Liver (tissue), 9 donors: Measurements from ENCODE around the gene PDGFC. TPM values are rescaled to one million over a fixed set of nuclear protein-coding genes. Genes with fewer than 3 reads are reported as not detected.

Experiments used
- DNase-seq: peaks from one replicate; pipeline ENCODE4 v3.0.0-alpha.2; 2017; ENCODE audit warnings: low spot score
- H3K27ac ChIP-seq, 2 donors: one replicate each; pipeline ENCODE4 v1.7.0; 2013; ENCODE audit warnings: inconsistent platforms in 2 of 2, low read length in 2 of 2, control low read depth in 1 of 2, low read depth in 1 of 2, mild to moderate bottlenecking in 1 of 2
- H3K27me3 ChIP-seq, 4 donors: one replicate each; pipeline versions ENCODE4 v1.6.1 to v1.7.0; 2013; ENCODE audit warnings: low read length in 3 of 4, inconsistent platforms in 1 of 4, mild to moderate bottlenecking in 1 of 4, moderate library complexity in 1 of 4; ENCODE audit not compliant: control insufficient read depth in 4 of 4, insufficient read depth in 4 of 4
- H3K36me3 ChIP-seq, 4 donors: one replicate each; pipeline versions ENCODE4 v1.6.1 to v1.7.0; 2013; ENCODE audit warnings: low read length in 3 of 4, mild to moderate bottlenecking in 3 of 4, low read depth in 1 of 4, moderate library complexity in 1 of 4; ENCODE audit not compliant: control insufficient read depth in 4 of 4, insufficient read depth in 3 of 4
- H3K4me1 ChIP-seq, 4 donors: one replicate each; pipeline versions ENCODE4 v1.6.1 to v1.7.0; 2013; ENCODE audit warnings: low read length in 3 of 4, mild to moderate bottlenecking in 3 of 4, moderate library complexity in 1 of 4; ENCODE audit not compliant: control insufficient read depth in 4 of 4, insufficient read depth in 4 of 4
- H3K4me3 ChIP-seq, 3 donors: one replicate each; pipeline versions ENCODE4 v1.6.1 to v1.7.0; 2013; ENCODE audit warnings: low read length in 3 of 3, control low read depth in 1 of 3, low read depth in 1 of 3, mild to moderate bottlenecking in 1 of 3
- H3K9ac ChIP-seq, 2 donors: one replicate each; pipeline ENCODE4 v1.7.0; 2013; ENCODE audit warnings: low read length in 2 of 2, mild to moderate bottlenecking in 2 of 2, moderate library complexity in 2 of 2, control low read depth in 1 of 2, low read depth in 1 of 2
- H3K9me3 ChIP-seq, 4 donors: one replicate each; pipeline versions ENCODE4 v1.6.1 to v1.7.0; 2013; ENCODE audit warnings: low read length in 3 of 4; ENCODE audit not compliant: control insufficient read depth in 4 of 4
- EGR1 ChIP-seq, 2 donors: IDR thresholded peaks; 2 replicates each; pipeline ENCODE4 v1.6.1; 2016 to 2018; ENCODE audit warnings: antibody characterized with exemption in 2 of 2, low read depth in 2 of 2
- FOXA1 ChIP-seq: IDR thresholded peaks from 2 replicates; pipeline ENCODE4 v1.6.1; 2016; ENCODE audit warnings: antibody characterized with exemption
- GABPA ChIP-seq, 2 donors: IDR thresholded peaks in 1 of 2; conservative IDR thresholded peaks in 1 of 2; 2 replicates each; pipeline ENCODE4 v1.6.1; 2016; ENCODE audit warnings: antibody characterized with exemption in 2 of 2, mild to moderate bottlenecking in 1 of 2, moderate library complexity in 1 of 2
- HNF4A ChIP-seq, 2 donors: conservative IDR thresholded peaks; 2 replicates each; pipeline ENCODE4 v1.6.1; 2016; ENCODE audit warnings: antibody characterized with exemption in 2 of 2, mild to moderate bottlenecking in 2 of 2
- HNF4G ChIP-seq: IDR thresholded peaks from 2 replicates; pipeline ENCODE4 v1.6.1; 2016; ENCODE audit warnings: antibody characterized with exemption
- JUND ChIP-seq, 2 donors: IDR thresholded peaks; 2 replicates each; pipeline ENCODE4 v1.6.1; 2016; ENCODE audit warnings: antibody characterized with exemption in 2 of 2
- NR2F2 ChIP-seq: IDR thresholded peaks from 2 replicates; pipeline ENCODE4 v1.6.1; 2016; ENCODE audit warnings: antibody characterized with exemption
- RAD21 ChIP-seq, 2 donors: IDR thresholded peaks; 2 replicates each; pipeline ENCODE4 v1.6.1; 2016; ENCODE audit warnings: antibody characterized with exemption in 2 of 2, mild to moderate bottlenecking in 2 of 2
- RXRA ChIP-seq, 2 donors: IDR thresholded peaks; 2 replicates each; pipeline ENCODE4 v1.6.1; 2017 to 2018; ENCODE audit warnings: antibody characterized with exemption in 2 of 2, mild to moderate bottlenecking in 1 of 2
- SP1 ChIP-seq: IDR thresholded peaks from 2 replicates; pipeline ENCODE4 v1.6.1; 2018; ENCODE audit warnings: antibody characterized with exemption, mild to moderate bottlenecking
- TAF1 ChIP-seq: conservative IDR thresholded peaks from 2 replicates; pipeline ENCODE4 v1.6.1; 2016; ENCODE audit warnings: antibody characterized with exemption, mild to moderate bottlenecking
- YY1 ChIP-seq: IDR thresholded peaks from 2 replicates; pipeline ENCODE4 v1.6.1; 2016; ENCODE audit warnings: antibody characterized with exemption, mild to moderate bottlenecking
- WGBS: extraction: QIAGEN DNeasy Blood & Tissue Kit; methylation state at CpG from one replicate; pipeline ENCODE4 v1.1.7; 2013; 5-methylcytosine and 5-hydroxymethylcytosine counted together
- polyA plus RNA-seq, 2 donors: library from polyadenylated mRNA; stranded (reverse) in 1 of 2; unstranded in 1 of 2; fragments of 200-250 nt in 1 of 2; fragments of >200 nt in 1 of 2; fragmentation: Nextera tagmentation in 1 of 2; extraction: Ambion mirVana in 1 of 2; gene quantifications; one replicate each; pipeline versions ENCODE4 v1.2.1 to v1.2.3, GENCODE V29; 2013 to 2015
- total RNA-seq, 2 donors: library from RNA; depleted of rRNA; stranded (reverse); fragments of >200 nt; gene quantifications; one replicate each; pipeline ENCODE4 v1.2.3, GENCODE V29; 2014
- TF ChIP-seq, protein P1 (sequence below): IDR thresholded peaks from 2 replicates; pipeline ENCODE4 v1.6.1; 2016; ENCODE audit warnings: antibody characterized with exemption, mild to moderate bottlenecking
- TF ChIP-seq, protein P2 (sequence below): IDR thresholded peaks from 2 replicates; pipeline ENCODE4 v1.6.1; 2016; ENCODE audit warnings: antibody characterized with exemption
- donor health status: healthy.
- donor health status: healthy.
- donor health status: healthy.
- donor health status: healthy.
- donor health status: healthy.

PDGFC gene
- total and polyA plus RNA-seq, 4 donors = 5.8 to 25.7 (median 9.7) TPM

DNA sequence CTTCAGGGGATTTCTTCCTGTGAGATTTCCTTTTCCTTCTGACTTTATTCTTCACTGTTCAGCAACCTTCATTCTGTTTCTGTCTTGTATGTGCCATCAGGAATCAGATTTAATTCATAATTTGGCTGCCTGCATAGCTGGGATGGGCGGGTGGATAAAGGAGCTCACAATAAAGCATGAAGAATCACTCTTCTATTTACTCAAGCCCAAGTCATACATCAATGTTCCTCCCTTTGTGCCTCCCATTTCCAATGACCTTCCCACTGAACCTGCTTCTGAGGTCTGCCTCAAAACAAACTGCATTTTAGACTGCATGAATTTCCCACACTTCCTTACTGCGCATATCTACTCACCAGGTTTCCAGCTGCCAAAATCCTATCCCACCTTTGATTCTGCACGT, 14.0 kb downstream of the PDGFC start:
- TF ChIP-seq HNF4G (no peak), RXRA (IDR thresholded peaks at IDR 0.05) (peak in 1 of 2 donors; percentile 18), HNF4A (conservative IDR thresholded peaks at IDR 0.05) (peak in 1 of 2 donors; percentile 50)
- DNase-seq = no peak
- Histone ChIP-seq H3K27me3 (no peaks in the 10 kb centered on the region), H3K36me3 (no peaks in the 10 kb centered on the region), H3K4me3 (no peak overlapping the region), H3K9ac (no peak overlapping the region), H3K4me1 (peaks cover 3 to 29% (median 17%) of the 10 kb centered on the region in 4 donors), H3K27ac (no peak overlapping the region), H3K9me3 (no peaks in the 10 kb centered on the region)
- WGBS = 80% methylated on average over 3 of the region's 3 CpGs

DNA sequence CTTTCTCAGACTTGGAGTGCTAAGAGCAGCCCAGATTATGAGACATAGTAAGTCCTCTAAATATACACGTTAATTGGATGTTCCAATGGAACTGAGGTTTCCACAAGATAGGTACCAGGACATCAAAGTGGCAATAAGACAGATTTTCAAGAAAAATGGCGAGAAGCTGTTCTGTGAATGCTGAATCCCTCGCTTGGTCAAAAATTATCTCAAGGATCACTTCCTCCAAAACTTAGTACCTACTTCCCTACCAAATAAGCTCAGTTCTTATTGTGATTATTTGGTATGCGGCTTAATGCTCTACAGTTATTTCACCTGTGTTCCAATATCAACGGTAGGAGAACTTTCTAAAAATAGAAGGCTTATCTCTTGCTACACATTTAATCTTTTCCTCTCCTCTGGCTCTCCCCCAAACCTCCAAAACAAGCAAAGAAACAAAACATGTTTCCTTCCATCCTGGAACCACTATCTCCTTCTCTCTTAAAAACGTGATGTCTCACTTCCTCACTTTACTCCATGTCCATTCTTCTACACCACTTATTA, 14.7 kb downstream of the PDGFC start:
- 54% methylated on average over 6 of the region's 6 CpGs for WGBS
- peaks cover 3 to 30% (median 18%) of the 10 kb centered on the region in 4 donors for H3K4me1 ChIP-seq
- no peak overlapping the region for H3K27ac ChIP-seq

DNA sequence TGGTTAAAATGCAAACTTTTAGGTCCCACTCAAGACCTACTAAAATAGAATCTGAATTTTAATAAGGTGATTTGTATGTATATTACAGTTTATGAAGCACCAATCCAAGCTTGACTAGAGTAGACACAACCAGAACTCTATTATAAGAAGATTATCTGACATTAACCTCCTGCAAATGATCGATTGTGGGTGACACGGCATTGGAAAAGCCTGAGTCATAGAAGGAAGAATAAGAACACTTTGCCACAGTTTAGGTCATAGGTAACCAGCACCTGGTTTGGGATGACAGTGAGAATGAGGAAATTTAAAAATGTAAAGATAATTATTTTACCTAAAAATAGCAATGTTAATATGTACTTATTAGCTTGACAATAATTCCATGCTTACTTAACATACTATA, 15.2 kb downstream of the PDGFC start:
- Histone ChIP-seq H3K27ac (no peak overlapping the region), H3K9ac (no peak overlapping the region), H3K9me3 (no peaks in the 10 kb centered on the region), H3K27me3 (no peaks in the 10 kb centered on the region), H3K4me3 (no peak overlapping the region), H3K36me3 (no peaks in the 10 kb centered on the region), H3K4me1 (peaks cover 4 to 36% (median 18%) of the 10 kb centered on the region in 4 donors)
- no peak for DNase-seq
- no peak for TF ChIP-seq JUND (IDR thresholded peaks at IDR 0.05)
- TF ChIP-seq TAF1 = no peak
- WGBS = 90% methylated on average over 2 of the region's 2 CpGs

More for the DNA sequence above, 14.7 kb downstream of the PDGFC start:
- no peak for DNase-seq
- no peak for TF ChIP-seq HNF4G
- no peak for TF ChIP-seq YY1
- TF ChIP-seq FOXA1 = no peak
- no peak for TF ChIP-seq RAD21 (IDR thresholded peaks at IDR 0.05)
- no peak for TF ChIP-seq HNF4A (conservative IDR thresholded peaks at IDR 0.05)
- no peak overlapping the region for H3K4me3 ChIP-seq
- H3K27me3 ChIP-seq = no peaks in the 10 kb centered on the region
- no peaks in the 10 kb centered on the region for H3K36me3 ChIP-seq
- H3K9me3 ChIP-seq = no peaks in the 10 kb centered on the region
- no peak overlapping the region for H3K9ac ChIP-seq

GRCh38 chr4:156954587-156954986, 17.0 kb downstream of the PDGFC start:
- Histone ChIP-seq H3K4me1 (peaks cover 7 to 45% (median 29%) of the 10 kb centered on the region in 4 donors), H3K9me3 (no peaks in the 10 kb centered on the region), H3K27me3 (no peaks in the 10 kb centered on the region), H3K36me3 (no peaks in the 10 kb centered on the region), H3K9ac (no peak overlapping the region), H3K4me3 (no peak overlapping the region), H3K27ac (no peak overlapping the region)
- TF ChIP-seq HNF4A (conservative IDR thresholded peaks at IDR 0.05) (no peak), YY1 (no peak), EGR1 (IDR thresholded peaks at IDR 0.05; ENCODE audit: low read depth in 2 of 2) (no peak), SP1 (no peak)
- 77% methylated on average over 3 of the region's 3 CpGs for WGBS
- DNase-seq = no peak

DNA sequence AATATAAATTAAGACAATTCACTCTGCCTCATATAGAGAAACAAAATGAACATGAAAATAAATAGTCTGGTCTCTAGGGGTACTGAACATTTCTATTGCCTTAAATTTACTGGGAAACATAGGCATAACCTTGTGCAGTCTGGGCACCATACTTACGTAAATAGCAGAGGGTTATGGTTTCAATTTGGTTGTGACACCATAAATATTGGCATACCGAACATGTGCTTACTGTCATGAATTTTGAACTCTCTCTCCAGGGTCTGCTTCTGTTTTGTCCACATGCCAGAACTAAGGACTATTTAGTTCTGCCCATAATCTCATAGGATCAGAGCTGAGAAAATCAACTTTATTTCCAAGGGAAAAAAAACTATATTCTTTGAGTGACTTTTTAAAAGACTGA, 17.6 kb downstream of the PDGFC start:
- WGBS = 66% methylated on average over 2 of the region's 2 CpGs
- TF ChIP-seq TAF1 = no peak
- TF ChIP-seq FOXA1 = no peak
- TF ChIP-seq JUND (IDR thresholded peaks at IDR 0.05) = no peak
- no peak for TF ChIP-seq SP1
- TF ChIP-seq, protein P1, sequence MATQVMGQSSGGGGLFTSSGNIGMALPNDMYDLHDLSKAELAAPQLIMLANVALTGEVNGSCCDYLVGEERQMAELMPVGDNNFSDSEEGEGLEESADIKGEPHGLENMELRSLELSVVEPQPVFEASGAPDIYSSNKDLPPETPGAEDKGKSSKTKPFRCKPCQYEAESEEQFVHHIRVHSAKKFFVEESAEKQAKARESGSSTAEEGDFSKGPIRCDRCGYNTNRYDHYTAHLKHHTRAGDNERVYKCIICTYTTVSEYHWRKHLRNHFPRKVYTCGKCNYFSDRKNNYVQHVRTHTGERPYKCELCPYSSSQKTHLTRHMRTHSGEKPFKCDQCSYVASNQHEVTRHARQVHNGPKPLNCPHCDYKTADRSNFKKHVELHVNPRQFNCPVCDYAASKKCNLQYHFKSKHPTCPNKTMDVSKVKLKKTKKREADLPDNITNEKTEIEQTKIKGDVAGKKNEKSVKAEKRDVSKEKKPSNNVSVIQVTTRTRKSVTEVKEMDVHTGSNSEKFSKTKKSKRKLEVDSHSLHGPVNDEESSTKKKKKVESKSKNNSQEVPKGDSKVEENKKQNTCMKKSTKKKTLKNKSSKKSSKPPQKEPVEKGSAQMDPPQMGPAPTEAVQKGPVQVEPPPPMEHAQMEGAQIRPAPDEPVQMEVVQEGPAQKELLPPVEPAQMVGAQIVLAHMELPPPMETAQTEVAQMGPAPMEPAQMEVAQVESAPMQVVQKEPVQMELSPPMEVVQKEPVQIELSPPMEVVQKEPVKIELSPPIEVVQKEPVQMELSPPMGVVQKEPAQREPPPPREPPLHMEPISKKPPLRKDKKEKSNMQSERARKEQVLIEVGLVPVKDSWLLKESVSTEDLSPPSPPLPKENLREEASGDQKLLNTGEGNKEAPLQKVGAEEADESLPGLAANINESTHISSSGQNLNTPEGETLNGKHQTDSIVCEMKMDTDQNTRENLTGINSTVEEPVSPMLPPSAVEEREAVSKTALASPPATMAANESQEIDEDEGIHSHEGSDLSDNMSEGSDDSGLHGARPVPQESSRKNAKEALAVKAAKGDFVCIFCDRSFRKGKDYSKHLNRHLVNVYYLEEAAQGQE = no peak
- no peak for TF ChIP-seq NR2F2
- TF ChIP-seq, protein P2, sequence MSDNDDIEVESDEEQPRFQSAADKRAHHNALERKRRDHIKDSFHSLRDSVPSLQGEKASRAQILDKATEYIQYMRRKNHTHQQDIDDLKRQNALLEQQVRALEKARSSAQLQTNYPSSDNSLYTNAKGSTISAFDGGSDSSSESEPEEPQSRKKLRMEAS = no peak
- no peak for TF ChIP-seq GABPA (IDR thresholded peaks at IDR 0.05 in 1 of 2, conservative IDR thresholded peaks at IDR 0.05 in 1 of 2)

More for the DNA sequence above, 17.6 kb downstream of the PDGFC start:
- peaks cover 11 to 50% (median 33%) of the 10 kb centered on the region in 4 donors for H3K4me1 ChIP-seq
- no peak for DNase-seq
- no peak overlapping the region for H3K27ac ChIP-seq
- no peaks in the 10 kb centered on the region for H3K9me3 ChIP-seq
- no peak overlapping the region for H3K9ac ChIP-seq
- no peak overlapping the region for H3K4me3 ChIP-seq
- H3K36me3 ChIP-seq = no peaks in the 10 kb centered on the region
- no peaks in the 10 kb centered on the region for H3K27me3 ChIP-seq
